ENCODE results near the gene RAPGEF4. TPM values are rescaled to one million over a fixed set of nuclear protein-coding genes. Genes with fewer than 3 reads are reported as not detected.

The RAPGEF4 gene
- total RNA-seq, 1 experiment from 2014 or later, result 0.59 TPM

DNA sequence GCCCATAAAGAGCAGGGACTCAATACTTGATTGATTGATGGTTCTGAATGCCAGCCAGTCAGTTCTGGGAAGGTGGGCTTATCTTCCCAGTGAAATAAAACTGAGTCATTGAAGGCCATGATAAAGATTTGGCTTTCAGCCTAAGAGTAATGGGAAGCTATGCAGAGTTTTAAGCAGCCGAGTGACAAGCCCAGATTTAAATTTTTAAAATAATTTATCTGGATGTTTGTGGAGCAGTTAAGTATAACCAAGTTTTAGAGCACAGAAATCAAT lies 122.8 kb downstream of the RAPGEF4 start:
- Histone ChIP-seq H3K27ac (ENCODE audit: low read depth, low read length) (no peak overlapping the region), H3K4me2 (ENCODE audit: low read length) (no peak overlapping the region), H3K9me2 (ENCODE audit: insufficient read depth) (no peaks in the 10 kb centered on the region), H3K4me1 (ENCODE audit: control insufficient read depth in 1 of 2, insufficient read depth in 2 of 2, low read length in 2 of 2) (no peaks in the 10 kb centered on the region), H3K36me3 (ENCODE audit: control insufficient read depth in 1 of 2, insufficient read depth in 2 of 2, low read length in 2 of 2) (no peaks in the 10 kb centered on the region), H4K20me1 (ENCODE audit: insufficient read depth) (no peaks in the 10 kb centered on the region), H3K4me3 (replicated peaks in 1 of 2; ENCODE audit: low read depth in 1 of 2, low read length in 2 of 2) (no peak overlapping the region), H2AFZ (ENCODE audit: low read depth, low read length, poor library complexity, severe bottlenecking) (no peak overlapping the region), H3K27me3 (ENCODE audit: insufficient read depth, low read length) (no peaks in the 10 kb centered on the region), H3K79me2 (ENCODE audit: insufficient read depth, low read length) (no peaks in the 10 kb centered on the region), H3K9me3 (ENCODE audit: control insufficient read depth in 1 of 2, insufficient read depth in 1 of 2, low read depth in 1 of 2, low read length in 2 of 2) (no peaks in the 10 kb centered on the region), H3K9ac (ENCODE audit: low read length) (no peak overlapping the region)
- no TSS peak for BruUV-seq (replicated peaks)
- ATAC-seq (no peak), DNase-seq (ENCODE audit: low read depth, low spot score) (no peak)
- intact Hi-C loops (cut with micrococcal nuclease), result no loop called here
- RAD21 ChIA-PET (ENCODE audit: low non-redundant PET in 1 of 2, low total read pairs in 2 of 2, uncharacterized antibody in 2 of 2, unreplicated experiment in 2 of 2), result no interaction called here
- CTCF ChIA-PET, result interaction anchor here (0.7 kb wide), 1 partner anchor 73 kb away, joined by 3 read pairs; no protein-coding TSS in a partner anchor
- TF ChIP-seq ELF1 (IDR thresholded peaks at IDR 0.05; ENCODE audit: borderline replicate concordance, low read depth) (no peak), POLR2AphosphoS5 (IDR thresholded peaks at IDR 0.05; ENCODE audit: low read depth, low read length) (no peak)
- TF ChIP-seq, protein P1, sequence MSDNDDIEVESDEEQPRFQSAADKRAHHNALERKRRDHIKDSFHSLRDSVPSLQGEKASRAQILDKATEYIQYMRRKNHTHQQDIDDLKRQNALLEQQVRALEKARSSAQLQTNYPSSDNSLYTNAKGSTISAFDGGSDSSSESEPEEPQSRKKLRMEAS (IDR thresholded peaks at IDR 0.05), result no peak
- POLR2A ChIA-PET, result no interaction called here

DNA sequence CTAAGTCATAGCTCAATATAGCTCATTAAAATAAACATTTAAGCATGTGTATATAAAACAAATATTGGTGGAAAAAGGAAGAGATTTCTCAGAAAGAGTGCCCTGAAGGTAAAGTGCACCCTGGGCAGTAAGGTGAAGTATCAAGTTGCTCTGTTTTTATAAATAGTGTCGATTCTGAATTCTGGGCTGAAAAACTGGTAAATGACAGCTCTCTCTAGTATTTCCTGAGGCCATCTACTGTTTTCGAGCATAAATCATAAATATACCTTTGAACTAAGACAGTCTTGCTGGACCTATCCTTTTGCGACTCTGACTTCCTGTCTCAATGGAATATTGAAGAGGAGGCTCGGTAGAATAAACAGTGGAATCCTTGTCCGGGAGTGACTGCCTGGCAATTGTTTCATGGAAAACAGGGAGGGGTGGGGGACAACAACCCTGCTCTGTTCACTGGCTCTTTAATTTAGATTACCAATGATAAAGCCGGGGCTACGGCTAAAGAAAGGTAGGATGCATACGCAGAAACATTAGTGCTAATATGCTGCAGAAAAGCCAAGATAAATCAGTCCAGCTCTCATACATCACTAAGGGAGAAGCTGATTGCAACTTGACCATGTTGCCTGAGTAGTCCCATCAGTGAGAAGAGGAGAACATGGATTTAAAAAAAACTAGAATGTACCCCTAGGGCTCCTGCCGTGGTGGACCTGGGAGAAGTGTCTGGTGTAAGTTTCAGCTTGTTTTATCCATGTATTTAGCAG lies 124.1 kb downstream of the RAPGEF4 start:
- H3K4me3 ChIP-seq (replicated peaks in 1 of 2; ENCODE audit: low read depth in 1 of 2, low read length in 2 of 2), result no peak overlapping the region
- intact Hi-C loops (cut with micrococcal nuclease), result no loop called here
- TF ChIP-seq YY1 (IDR thresholded peaks at IDR 0.05; ENCODE audit: extremely low read depth, insufficient replicate concordance, low read depth, low read length) (no peak), ZFX (IDR thresholded peaks at IDR 0.05) (no peak), FOSL1 (IDR thresholded peaks at IDR 0.05; ENCODE audit: low read depth) (no peak), JUND (IDR thresholded peaks at IDR 0.05) (no peak), ELF1 (IDR thresholded peaks at IDR 0.05; ENCODE audit: borderline replicate concordance, low read depth) (no peak), POLR2A (IDR thresholded peaks at IDR 0.05; ENCODE audit: borderline replicate concordance, extremely low read depth, insufficient read depth, insufficient read length) (no peak), EZH2 (IDR thresholded peaks at IDR 0.05) (no peak), RAD21 (IDR thresholded peaks at IDR 0.05; ENCODE audit: low read depth) (no peak), CBX3 (IDR thresholded peaks at IDR 0.05; ENCODE audit: low read depth) (no peak), CEBPB (IDR thresholded peaks at IDR 0.05; ENCODE audit: low read depth) (no peak), TCF7L2 (IDR thresholded peaks at IDR 0.05; ENCODE audit: borderline replicate concordance, extremely low read depth, insufficient read depth, insufficient read length) (no peak), EZH2phosphoT487 (IDR thresholded peaks at IDR 0.05; ENCODE audit: borderline replicate concordance) (no peak)
- TF ChIP-seq, protein P2, sequence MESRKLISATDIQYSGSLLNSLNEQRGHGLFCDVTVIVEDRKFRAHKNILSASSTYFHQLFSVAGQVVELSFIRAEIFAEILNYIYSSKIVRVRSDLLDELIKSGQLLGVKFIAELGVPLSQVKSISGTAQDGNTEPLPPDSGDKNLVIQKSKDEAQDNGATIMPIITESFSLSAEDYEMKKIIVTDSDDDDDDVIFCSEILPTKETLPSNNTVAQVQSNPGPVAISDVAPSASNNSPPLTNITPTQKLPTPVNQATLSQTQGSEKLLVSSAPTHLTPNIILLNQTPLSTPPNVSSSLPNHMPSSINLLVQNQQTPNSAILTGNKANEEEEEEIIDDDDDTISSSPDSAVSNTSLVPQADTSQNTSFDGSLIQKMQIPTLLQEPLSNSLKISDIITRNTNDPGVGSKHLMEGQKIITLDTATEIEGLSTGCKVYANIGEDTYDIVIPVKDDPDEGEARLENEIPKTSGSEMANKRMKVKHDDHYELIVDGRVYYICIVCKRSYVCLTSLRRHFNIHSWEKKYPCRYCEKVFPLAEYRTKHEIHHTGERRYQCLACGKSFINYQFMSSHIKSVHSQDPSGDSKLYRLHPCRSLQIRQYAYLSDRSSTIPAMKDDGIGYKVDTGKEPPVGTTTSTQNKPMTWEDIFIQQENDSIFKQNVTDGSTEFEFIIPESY (IDR thresholded peaks at IDR 0.05; ENCODE audit: extremely low read depth, insufficient replicate concordance, low read length), result no peak
- no peaks in the 10 kb centered on the region for H3K9me3 ChIP-seq (ENCODE audit: control insufficient read depth in 1 of 2, insufficient read depth in 1 of 2, low read depth in 1 of 2, low read length in 2 of 2)
- no peak overlapping the region for H2AFZ ChIP-seq (ENCODE audit: low read depth, low read length, poor library complexity, severe bottlenecking)
- H4K20me1 ChIP-seq (ENCODE audit: insufficient read depth), result no peaks in the 10 kb centered on the region
- ATAC-seq (no peak), DNase-seq (ENCODE audit: low read depth, low spot score) (no peak)
- no peaks in the 10 kb centered on the region for H3K4me1 ChIP-seq (ENCODE audit: control insufficient read depth in 1 of 2, insufficient read depth in 2 of 2, low read length in 2 of 2)
- H3K4me2 ChIP-seq (ENCODE audit: low read length), result no peak overlapping the region
- no peaks in the 10 kb centered on the region for H3K36me3 ChIP-seq (ENCODE audit: control insufficient read depth in 1 of 2, insufficient read depth in 2 of 2, low read length in 2 of 2)
- POLR2A ChIA-PET, result no interaction called here
- CTCF ChIA-PET, result no interaction called here
- RAD21 ChIA-PET (ENCODE audit: low non-redundant PET in 1 of 2, low total read pairs in 2 of 2, uncharacterized antibody in 2 of 2, unreplicated experiment in 2 of 2), result no interaction called here
- H3K9ac ChIP-seq (ENCODE audit: low read length), result no peak overlapping the region
- no peaks in the 10 kb centered on the region for H3K27me3 ChIP-seq (ENCODE audit: insufficient read depth, low read length)
- H3K79me2 ChIP-seq (ENCODE audit: insufficient read depth, low read length), result no peaks in the 10 kb centered on the region
- H3K9me2 ChIP-seq (ENCODE audit: insufficient read depth), result no peaks in the 10 kb centered on the region
- no TSS peak for BruUV-seq (replicated peaks)
- H3K27ac ChIP-seq (ENCODE audit: low read depth, low read length), result no peak overlapping the region
